HEK293 (cell line): ENCODE data around the gene CYP2A13.
"Not testable (repeated sequence)": the region's sequence is repeated elsewhere in the genome, so short reads cannot be mapped to it uniquely, and the experiment has no call there.

Source experiments
- CTCF ChIP-seq: fragments of 450-650 bp; formaldehyde crosslinking; IDR thresholded peaks from 2 replicates; pipeline ENCODE4 v1.5.1; 2016; ENCODE audit warnings: missing biosample characterization, missing genetic modification characterization
- IKZF3 ChIP-seq: fragments of 450-650 bp; IDR thresholded peaks from 2 replicates; pipeline ENCODE4 v1.5.0; 2018; ENCODE audit warnings: missing biosample characterization, mild to moderate bottlenecking, missing genetic modification characterization, moderate library complexity
- KLF16 ChIP-seq: fragments of 450-650 bp; formaldehyde crosslinking; IDR thresholded peaks from 2 replicates; pipeline ENCODE4 v1.5.1; 2017; ENCODE audit warnings: missing biosample characterization, missing genetic modification characterization
- ZNF274 ChIP-seq, 2 experiments: fragments of 200-500 bp in 1 of 2; fragments of 450-650 bp in 1 of 2; sonication (Bioruptor generic) in 1 of 2; formaldehyde crosslinking in 1 of 2; IDR thresholded peaks; 2 replicates each; pipeline versions ENCODE4 v1.5.1 to v1.6.1; 2014 to 2016; ENCODE audit warnings: borderline replicate concordance in 1 of 2, inconsistent platforms in 1 of 2, low read length in 1 of 2, missing biosample characterization in 1 of 2, missing genetic modification characterization in 1 of 2

GRCh38 chr19:41053331-41053730 lies 34.9 kb upstream of the CYP2A13 start:
- TF ChIP-seq ZNF274 (IDR thresholded peaks at IDR 0.05; ENCODE audit: low read length); ZNF274 (tag by site-specific recombination; IDR thresholded peaks at IDR 0.05; ENCODE audit: borderline replicate concordance); CTCF (tag by site-specific recombination); KLF16; IKZF3: not testable (repeated sequence)
